Measurements from ENCODE around the gene UBTD2.

UBTD2 gene

DNA sequence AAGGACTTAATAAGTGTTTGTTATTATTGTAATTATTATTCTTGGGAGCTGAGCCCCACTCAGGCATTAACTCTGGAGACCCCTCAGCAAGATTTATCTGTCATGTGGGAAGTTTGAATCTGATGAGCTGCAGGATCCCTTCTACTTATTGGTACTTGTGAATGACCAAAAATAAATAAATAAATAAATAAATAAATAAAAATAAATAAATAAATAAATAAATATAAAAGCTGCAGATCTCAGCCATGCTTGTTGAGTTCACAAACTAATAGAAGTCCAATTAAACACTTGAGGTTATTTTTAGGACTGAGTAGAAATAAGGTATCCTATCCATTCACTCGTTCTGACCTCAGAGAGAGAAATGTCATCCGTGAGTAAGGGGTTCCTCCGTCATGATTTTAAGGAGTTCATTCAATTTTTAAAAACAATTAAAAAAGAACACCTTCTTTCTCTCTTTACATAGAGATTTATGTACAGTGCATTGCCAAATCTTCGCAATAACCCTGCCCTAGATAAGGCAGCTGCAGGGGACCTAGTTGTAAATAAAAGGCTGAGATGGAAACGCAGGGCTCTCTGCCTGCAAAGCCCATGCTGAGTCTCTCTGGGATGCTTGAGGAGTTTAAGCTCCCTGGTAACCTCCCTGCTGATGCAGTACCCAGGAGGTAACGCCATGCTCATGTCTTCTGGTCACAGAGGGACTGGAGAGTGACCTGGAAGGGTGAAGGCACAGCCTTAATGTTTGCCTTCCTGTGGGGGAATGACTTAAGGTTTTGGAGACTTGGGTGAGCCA is 88.4 kb downstream of the UBTD2 start:
- no peak for DNase-seq (ENCODE audit: low read depth, low spot score)

DNA sequence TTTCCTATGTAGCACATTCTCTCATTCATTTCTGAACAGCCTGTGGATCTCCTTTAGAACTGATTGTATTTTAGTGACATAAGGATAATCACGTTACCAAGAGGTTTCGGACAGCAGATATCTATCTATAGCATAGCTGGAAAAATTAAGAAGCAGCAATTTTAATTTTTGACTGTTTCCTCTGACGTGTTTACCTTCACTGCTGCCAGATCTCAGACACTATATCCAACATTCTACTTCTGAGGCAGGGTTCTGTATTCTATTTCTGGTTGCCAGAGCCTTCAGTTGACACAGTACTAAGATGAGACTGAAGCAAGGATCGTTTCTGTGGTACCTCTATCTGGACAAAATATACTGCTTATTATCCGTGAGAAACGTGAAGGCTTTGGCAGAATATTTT is 89.7 kb downstream of the UBTD2 start, which contains the start of gene EFCAB9:
Gene EFCAB9, plus strand, starts transcription at position 301 of the 400 bp plus-strand sequence. Its CDS starts 1 bp downstream, at position 302.
- DNase-seq (ENCODE audit: low read depth, low spot score) = no peak

DNA sequence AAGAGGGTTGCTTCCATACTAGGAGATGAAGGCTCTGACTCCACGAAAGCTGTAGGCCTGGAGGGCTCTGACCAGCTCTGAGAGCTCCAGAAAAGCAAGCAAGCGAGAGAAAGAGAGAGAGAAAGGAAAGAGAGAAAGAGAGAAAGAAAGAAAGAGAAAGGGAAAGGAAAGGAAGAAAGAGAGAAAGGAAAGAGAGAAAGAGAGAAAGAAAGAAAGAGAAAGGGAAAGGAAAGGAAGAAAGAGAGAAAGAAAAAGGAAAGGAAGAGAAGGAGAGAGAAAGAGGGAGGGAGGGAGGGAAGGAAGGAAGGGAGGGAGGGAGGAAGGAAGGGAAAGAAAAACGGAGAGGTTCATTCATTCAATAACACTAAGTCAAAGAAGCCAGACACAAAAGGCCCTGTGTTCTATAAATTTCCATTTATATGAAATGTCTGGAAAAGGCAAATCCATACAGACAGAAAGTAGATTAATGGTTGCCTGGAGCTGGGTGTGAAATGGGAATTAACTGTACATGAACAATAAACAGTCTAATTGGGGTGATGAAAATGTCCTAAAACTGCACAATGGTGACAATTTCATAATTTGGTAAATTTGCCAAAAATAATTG is 93.8 kb downstream of the UBTD2 start:
- no peak for DNase-seq (ENCODE audit: low read depth, low spot score)

GRCh38 chr5:172188893-172189692 is 94.5 kb downstream of the UBTD2 start:
- DNase-seq (ENCODE audit: low read depth, low spot score) = no peak

DNA sequence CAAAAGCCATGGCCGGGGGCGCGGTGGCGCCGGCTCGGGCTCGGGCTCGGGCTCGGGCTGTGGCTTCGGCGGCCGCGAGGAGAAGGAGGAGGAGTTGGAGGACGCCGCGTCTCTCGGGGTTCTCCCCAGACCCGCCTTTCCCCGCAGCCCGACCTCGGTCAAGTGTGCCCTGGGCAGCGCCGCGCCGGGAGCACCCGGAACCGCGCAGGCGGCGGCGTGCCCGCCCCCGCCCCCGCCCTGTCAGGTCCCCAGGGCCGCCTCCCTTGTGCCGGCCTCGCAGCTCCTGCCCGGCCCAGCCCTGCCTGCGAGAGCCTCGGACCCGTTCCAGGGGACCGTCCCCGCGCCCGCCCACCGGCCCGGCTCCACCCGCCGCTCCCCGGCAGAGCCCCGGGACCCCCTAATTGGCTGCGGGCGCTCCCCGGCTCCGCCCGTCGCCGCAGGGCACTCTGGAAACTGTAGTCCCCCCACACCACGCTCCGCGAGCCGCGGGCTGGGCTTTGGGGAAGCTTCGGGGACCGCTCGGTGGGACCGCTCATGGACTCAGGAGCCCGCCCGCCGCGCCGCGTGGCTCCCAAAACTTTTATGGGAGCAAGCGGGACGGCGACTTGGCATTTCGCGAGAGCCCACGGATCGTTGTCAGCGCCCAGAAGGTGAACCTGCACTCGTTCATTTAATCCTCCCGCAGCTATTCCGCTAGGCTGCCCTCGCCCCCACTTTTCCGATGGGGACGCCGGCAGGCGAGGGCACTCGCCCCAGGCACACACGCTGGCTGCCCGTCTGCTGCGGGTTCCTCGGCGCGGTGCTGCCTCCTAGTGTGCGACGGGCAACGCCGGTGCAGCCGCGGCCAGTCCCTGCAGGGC is 95.3 kb downstream of the UBTD2 start, which contains the start of gene STK10:
Gene STK10, minus strand, starts transcription at position 192 of the 860 bp plus-strand sequence. Its CDS starts 182 bp downstream, at position 10.
- peak; percentile 74 for DNase-seq (ENCODE audit: low read depth, low spot score)

DNA sequence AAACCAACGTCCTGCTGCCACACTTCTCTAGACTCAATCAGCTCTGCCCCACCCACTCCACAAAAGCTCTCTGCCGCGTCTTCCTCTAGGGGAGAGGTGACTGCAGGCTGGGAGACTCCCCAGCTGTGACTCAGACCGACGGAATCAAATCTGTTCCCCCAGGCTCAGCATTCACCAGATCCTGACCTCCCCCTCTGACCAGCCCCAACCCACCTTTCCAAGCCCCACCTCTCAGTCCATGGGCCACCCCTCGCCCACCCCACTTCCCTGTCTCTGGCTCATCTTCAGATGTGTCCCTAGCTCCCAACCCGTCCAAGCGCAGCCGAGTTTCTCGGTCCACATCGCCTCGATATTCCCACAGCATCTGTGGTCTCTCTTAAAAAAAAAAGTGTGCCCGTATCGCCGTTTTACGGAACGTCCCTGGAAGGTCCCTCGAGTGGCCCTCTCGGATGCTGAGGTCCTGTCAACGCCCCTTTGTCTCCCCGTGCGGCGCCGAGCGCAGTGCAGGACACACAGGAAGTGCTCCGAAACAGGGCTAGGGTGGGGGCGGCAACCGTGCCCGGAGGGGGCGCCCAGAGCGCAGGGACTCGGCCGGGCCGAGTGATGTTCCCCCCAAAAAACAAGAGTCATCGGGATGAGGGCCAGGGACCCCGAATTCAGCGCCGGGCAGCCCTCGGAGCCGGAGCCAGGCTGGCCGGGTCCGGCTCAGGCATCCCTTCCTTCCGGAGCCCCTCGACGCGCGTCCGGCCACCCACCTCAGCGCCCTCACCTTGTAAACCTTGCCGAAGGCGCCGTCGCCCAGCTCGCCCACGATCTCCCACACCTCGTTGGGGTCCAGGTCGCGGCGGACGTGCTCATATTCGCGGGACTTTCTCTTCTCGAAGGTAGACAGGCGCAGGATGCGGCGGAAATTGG is 96.2 kb downstream of the UBTD2 start:
- peak; percentile 34 for DNase-seq (ENCODE audit: low read depth, low spot score)

- DNase-seq (ENCODE audit: low read depth, low spot score) = no peak
Observed at GRCh38 chr5:172186114-172186695, 97.4 kb downstream of the UBTD2 start.

DNA sequence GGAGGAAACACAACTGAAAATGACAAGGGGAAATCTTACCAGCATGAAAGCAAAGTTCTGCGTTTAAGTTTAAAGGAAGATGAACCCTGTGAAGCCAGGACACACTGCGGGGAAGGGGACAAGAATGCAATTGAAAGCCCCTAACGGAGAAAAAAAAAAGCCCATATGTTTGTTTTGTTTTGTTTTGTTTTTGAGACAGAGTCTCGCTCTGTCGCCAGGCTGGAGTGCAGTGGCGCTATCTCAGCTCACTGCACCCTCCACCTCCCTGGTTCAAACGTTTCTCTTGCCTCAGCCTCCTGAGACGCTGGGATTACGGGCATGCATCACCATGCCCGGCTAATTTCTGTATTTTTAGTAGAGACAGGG is 98.5 kb downstream of the UBTD2 start:
- no peak for DNase-seq (ENCODE audit: low read depth, low spot score)

DNA sequence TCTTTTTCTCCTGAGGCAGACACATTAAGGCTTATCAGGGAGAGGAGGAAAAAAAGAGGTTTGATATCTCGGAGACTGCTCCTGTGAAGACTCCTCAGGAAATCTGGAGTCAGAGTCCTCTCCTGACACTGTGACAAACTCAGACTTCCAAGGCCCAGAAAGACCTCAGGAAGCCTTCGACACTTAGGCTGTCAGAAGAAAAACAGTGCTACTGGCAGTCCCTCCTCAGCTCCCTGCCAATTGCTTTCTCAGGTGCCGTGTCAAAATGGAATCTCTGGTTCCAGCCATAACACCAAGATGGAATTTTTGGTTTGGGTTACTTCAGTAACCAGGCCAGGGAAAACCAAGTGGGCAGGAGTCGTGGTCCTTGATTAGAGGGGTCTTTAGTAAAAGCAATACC is 99.7 kb downstream of the UBTD2 start:
- DNase-seq (ENCODE audit: low read depth, low spot score) = no peak

DNA sequence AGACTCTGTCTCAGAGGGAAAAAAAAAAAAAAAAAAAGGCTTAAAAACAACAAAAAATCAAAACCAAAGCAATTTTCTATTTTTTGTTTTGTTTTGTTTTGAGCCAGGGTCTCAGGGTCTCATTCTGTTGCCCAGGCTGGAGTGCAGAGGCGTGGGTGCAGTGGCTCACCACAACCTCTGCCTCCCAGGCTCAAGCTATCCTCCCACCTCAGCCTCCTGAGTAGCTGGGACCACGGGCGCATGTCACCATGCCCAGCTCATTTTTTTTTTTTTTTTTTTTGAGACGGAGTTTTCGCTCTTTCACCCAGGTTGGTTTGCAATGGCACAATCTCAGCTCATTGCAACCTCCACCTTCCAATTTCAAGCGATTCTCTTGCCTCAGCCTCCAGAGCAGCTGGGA is 101.3 kb downstream of the UBTD2 start:
- DNase-seq (ENCODE audit: low read depth, low spot score) = no peak

DNA sequence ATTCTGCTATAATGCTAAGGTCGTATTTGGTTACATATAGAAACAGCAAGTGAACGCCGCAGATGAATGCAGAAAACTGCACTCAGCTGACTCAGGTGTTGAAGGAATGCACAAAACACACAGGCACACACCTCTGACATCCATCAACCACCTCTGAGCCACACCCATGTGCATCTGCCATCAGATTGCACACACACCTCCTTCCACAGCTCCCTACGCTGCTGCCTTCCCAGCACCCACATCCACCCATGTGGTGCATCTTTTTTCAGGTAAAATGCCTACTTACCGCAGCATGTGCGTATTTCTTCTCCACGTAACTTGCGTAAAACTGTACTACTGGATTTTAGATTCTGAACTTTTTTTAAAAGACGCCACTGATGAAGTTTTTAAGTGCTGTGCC is 102.6 kb downstream of the UBTD2 start:
- no peak for DNase-seq (ENCODE audit: low read depth, low spot score)

- no peak for DNase-seq (ENCODE audit: low read depth, low spot score)
Observed at GRCh38 chr5:172178991-172179989, 104.3 kb downstream of the UBTD2 start.

- DNase-seq (ENCODE audit: low read depth, low spot score) = no peak
Observed at GRCh38 chr5:172178301-172178987, 105.1 kb downstream of the UBTD2 start.

DNA sequence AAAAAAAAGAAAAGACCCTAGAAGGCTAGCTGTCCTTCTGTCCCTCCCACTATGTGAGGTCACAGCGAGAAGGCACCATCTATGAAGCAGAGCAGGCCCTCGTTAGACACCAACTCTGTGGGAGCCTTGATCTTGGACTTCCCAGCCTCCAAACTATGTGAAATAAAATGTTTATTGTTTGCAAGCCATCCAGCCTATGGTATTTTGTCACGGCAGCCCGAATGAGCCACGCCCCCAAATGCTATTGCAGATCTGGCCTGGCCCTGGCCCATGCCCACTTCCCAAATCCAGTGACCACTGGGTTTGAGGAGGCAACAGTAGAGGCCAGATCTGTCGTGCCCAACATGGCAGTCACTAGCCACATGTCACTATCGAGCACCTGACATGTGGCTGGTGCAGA is 106.4 kb downstream of the UBTD2 start:
- DNase-seq (ENCODE audit: low read depth, low spot score) = no peak

GRCh38 chr5:172175263-172175719 is 108.3 kb downstream of the UBTD2 start:
- peak; percentile 71 for DNase-seq (ENCODE audit: low read depth, low spot score)

GRCh38 chr5:172173564-172174153 is 109.9 kb downstream of the UBTD2 start:
- DNase-seq (ENCODE audit: low read depth, low spot score) = peak; percentile 23

- DNase-seq (ENCODE audit: low read depth, low spot score) = no peak
Observed at GRCh38 chr5:172172912-172173563, 110.5 kb downstream of the UBTD2 start.
